Kidney epithelial cell (primary cell): ENCODE data around the gene CLK3. TPM values are rescaled to one million over a fixed set of nuclear protein-coding genes. Genes with fewer than 3 reads are reported as not detected.

Source experiments
- DNase-seq: peaks from one replicate; pipeline ENCODE4 v3.0.0-alpha.2; 2010; ENCODE audit warnings: low read depth
- H3K27me3 ChIP-seq: 2 replicates; pipeline ENCODE4 v1.6.0; 2011; ENCODE audit warnings: low read length; ENCODE audit not compliant: control insufficient read depth, insufficient read depth
- H3K36me3 ChIP-seq: 2 replicates; pipeline ENCODE4 v1.5.1; 2011; ENCODE audit warnings: low read length; ENCODE audit not compliant: control insufficient read depth, insufficient read depth
- H3K4me3 ChIP-seq: 2 replicates; pipeline ENCODE4 v1.5.1; 2011; ENCODE audit warnings: low read depth, mild to moderate bottlenecking, control low read depth, low read length
- total RNA-seq: library from RNA; depleted of rRNA; stranded (reverse); fragments of >200 nt; gene quantifications from 2 replicates; pipeline ENCODE4 v1.2.3, GENCODE V29; 2015
- TF ChIP-seq, protein P1 (sequence below): IDR thresholded peaks from 2 replicates; pipeline ENCODE4 v1.5.1; 2011; ENCODE audit warnings: mild to moderate bottlenecking, moderate library complexity, low read length, control low read depth, inconsistent platforms; ENCODE audit not compliant: insufficient read depth, poor library complexity, severe bottlenecking

The CLK3 gene
- total RNA-seq, 1 donor from 2014 or later: 104 TPM

DNA sequence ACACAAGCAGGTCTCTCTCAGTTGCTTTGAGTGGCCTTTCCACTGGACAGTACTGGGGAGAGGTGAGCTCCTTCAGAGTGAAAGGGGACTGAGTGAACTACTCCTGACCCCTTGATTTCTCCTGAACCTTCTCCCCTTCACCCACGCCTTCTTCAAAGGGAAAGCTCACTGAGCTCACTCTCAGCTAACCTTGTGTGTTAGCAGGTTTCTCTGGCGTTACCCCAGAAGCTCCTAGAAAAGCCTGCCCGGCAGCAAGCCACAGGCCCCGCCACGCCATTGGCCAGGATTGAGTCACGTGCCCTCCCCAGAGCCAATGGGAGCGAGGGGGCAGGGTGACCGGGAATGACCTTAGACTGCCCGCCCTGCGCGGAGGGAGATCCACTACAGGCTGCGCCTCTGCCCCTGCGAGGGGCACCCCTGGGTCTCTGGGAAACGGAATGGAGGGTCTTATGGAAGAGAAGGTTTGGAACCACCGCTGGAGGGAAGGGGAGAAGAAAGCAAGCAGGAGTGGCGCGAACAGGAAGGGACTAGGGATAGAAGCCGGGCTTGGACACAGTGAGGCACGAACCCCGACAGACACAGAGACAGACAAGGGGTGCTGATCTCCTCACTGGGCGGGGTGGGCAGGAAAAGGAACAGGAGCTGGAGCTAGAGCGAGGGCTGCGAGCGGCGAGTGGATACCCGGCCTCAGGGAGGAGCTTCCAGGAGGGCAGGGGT is 17.4 kb upstream of the CLK3 start:
- DNase-seq: peak; percentile 66
- Histone ChIP-seq H3K27me3 (no peaks in the 10 kb centered on the region), H3K4me3 (peak overlapping the region; percentile 51), H3K36me3 (no peaks in the 10 kb centered on the region)
- TF ChIP-seq, protein P1, sequence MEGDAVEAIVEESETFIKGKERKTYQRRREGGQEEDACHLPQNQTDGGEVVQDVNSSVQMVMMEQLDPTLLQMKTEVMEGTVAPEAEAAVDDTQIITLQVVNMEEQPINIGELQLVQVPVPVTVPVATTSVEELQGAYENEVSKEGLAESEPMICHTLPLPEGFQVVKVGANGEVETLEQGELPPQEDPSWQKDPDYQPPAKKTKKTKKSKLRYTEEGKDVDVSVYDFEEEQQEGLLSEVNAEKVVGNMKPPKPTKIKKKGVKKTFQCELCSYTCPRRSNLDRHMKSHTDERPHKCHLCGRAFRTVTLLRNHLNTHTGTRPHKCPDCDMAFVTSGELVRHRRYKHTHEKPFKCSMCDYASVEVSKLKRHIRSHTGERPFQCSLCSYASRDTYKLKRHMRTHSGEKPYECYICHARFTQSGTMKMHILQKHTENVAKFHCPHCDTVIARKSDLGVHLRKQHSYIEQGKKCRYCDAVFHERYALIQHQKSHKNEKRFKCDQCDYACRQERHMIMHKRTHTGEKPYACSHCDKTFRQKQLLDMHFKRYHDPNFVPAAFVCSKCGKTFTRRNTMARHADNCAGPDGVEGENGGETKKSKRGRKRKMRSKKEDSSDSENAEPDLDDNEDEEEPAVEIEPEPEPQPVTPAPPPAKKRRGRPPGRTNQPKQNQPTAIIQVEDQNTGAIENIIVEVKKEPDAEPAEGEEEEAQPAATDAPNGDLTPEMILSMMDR: no peak

DNA sequence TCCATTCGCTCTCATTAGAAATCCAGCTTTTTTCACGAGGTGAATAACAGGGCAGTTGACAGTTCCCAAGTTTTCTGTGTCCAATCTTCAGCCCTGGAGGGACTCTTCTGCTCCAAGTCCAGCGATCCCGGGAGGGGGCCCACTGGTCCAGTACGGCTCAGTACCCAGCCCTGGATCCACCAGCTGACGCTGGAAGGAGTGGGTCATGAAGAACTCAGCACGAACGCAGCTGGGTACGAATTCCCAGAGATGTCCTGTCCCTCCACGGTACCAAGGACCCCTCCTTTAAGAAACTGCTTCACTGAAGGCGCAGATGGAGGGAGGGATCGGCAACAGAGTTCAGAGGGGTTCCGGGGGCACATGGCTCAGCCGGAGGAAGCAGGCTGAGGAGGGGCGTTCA is 16.5 kb upstream of the CLK3 start:
- H3K4me3 ChIP-seq: peak overlapping the region; percentile 51
- TF ChIP-seq, protein P1: no peak
- H3K27me3 ChIP-seq: no peaks in the 10 kb centered on the region
- no peak for DNase-seq
- no peaks in the 10 kb centered on the region for H3K36me3 ChIP-seq

DNA sequence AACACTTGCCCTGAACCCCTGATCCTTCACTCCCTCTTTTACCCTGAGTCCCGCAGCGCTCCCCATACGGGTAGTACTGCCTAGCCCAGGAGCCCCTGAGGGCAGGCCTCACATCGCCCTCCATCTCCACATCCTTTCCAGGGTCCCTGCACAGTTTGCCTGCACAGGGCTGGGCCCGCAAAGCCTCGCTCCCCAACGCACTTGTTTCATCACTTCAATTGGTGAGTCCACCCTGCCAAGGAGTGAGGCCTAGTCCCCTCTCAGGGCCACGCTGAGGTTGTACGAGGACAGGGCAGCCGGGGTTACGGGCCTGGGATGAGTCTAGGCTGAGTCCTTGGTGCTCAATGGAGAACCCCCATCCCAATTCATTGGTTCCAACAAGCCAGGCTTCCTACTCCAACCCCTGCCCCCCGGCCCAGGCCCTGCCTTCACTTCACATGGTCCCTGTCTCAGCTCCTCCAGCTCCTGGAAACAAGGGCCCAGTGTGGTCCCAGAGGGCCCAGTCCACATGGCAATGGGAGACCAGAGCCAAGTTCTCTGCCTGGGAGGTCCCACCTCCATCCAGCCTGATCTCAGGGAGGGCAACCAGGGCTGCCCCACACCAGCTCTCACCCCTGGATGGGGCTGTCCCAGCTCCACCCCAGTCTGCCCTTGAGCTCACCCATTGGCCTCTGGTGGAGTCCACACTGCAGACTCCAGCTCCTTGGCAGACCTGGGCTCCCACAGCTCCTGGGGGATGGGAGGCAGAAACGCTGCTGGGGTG is 12.4 kb upstream of the CLK3 start:
- DNase-seq: no peak
- H3K36me3 ChIP-seq: no peaks in the 10 kb centered on the region
- TF ChIP-seq, protein P1: no peak
- peaks cover 3% of the 10 kb centered on the region for H3K27me3 ChIP-seq
- H3K4me3 ChIP-seq: no peak overlapping the region

DNA sequence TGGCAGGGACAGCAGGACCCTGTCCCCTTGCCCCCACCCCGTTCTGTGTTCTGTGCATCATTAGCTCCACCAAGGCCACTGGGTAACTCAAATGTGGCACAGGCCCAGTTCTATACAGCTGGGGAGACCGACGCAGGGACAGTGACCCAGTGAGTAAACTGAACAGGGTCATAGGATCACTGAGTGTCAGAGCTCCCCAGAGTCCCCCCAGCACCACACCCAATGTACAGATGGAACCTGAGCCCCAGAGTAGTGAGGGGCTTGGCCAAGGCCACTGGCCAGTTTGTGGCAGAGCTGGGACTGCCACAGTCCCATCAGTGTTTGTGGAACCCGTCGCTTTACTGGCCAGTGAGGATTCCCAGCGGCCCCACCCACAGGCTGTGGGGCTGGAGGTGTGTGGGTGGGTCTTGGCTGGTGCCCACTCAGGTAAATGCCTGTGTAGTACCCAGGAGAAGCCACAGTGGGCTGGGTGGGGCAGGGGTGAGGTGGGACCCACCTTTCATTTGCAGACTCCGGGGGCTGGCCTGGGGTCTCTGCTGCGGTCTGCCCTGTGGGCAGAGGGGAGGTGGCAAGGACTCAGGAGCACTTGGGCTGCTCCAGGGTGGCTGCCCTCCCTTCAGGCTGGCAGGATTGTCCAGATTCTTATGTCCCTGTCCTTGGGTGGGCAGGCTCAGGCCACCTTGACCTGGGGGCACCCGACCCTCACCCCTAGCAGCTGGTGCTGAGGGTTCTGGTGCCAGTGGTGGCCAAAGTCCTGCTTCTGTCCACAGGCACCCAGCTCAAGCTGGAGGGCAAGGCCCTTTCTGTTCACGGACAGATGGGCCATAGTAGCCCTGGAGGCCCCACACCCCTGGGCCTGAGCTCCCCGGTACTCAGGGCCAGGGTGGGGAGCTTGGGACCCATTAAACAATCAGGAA is 11.6 kb upstream of the CLK3 start:
- Histone ChIP-seq H3K27me3 (peaks cover 6% of the 10 kb centered on the region), H3K4me3 (no peak overlapping the region), H3K36me3 (no peaks in the 10 kb centered on the region)
- TF ChIP-seq, protein P1: no peak
- no peak for DNase-seq

DNA sequence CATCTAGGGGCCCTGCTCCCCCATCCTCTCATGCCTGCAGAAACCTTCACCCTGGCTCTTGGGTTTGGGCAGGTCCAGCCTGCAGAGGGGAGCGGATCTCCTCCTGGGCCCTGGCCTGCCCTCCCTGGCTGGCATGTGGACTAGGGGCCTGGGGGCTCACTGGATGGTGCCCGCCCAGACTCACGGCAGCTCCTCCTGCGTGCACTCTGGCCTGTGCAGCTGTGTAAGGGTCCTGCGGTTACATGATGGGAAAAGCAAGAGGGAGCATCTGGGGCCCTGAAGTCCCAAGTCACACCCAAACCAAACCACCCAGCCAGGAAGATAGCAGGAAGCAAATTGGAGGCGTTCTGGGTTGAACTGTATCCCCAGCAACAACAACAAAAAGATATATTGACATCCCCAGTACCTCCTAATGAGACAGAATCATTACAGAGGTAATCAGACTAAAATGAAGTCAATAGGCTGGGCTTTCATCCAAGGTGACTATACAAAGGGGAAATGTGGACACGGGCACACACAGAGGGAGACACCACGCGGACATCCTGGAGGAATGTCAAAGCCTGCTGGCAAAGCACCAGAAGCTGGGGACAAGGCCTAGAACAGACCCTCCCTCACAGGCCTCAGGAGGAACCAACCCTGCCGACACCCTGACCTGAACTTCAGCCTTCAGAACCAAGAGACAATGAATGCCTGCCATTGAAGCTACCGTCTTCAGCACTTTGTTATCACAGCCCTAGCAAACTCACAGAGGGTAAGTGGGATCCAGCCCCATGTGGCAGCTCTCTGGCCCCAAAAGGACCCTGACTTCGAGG is 10.4 kb upstream of the CLK3 start:
- Histone ChIP-seq H3K4me3 (no peak overlapping the region), H3K36me3 (no peaks in the 10 kb centered on the region), H3K27me3 (peaks cover 8% of the 10 kb centered on the region)
- TF ChIP-seq, protein P1: no peak
- DNase-seq: no peak
